Neuronal stem cell (in vitro differentiated cells): ENCODE results near the gene PPP2R3C.

Experiments
- DNase-seq: peaks from one replicate; pipeline ENCODE4 v3.0.0-alpha.2; 2013; ENCODE audit warnings: low spot score
- H2AFZ ChIP-seq: one replicate; pipeline ENCODE4 v1.6.1; 2013; ENCODE audit warnings: mild to moderate bottlenecking, low read length, inconsistent platforms
- H2AK5ac ChIP-seq: 2 replicates; pipeline ENCODE4 v1.6.1; 2013; ENCODE audit warnings: low read depth, mild to moderate bottlenecking, inconsistent platforms, low read length, moderate library complexity, mixed read lengths
- H2BK120ac ChIP-seq: 2 replicates; pipeline ENCODE4 v1.6.1; 2013; ENCODE audit warnings: low read depth, mild to moderate bottlenecking, inconsistent platforms, low read length, moderate library complexity, mixed read lengths
- H2BK12ac ChIP-seq: one replicate; pipeline ENCODE4 v1.6.1; 2013; ENCODE audit warnings: low read length, inconsistent platforms
- H2BK15ac ChIP-seq: 2 replicates; pipeline ENCODE4 v1.6.1; 2013; ENCODE audit warnings: mild to moderate bottlenecking, low read length, inconsistent platforms, mixed read lengths
- H2BK5ac ChIP-seq: one replicate; pipeline ENCODE4 v1.6.1; 2013; ENCODE audit warnings: inconsistent platforms, mild to moderate bottlenecking, low read length, moderate library complexity
- H3K14ac ChIP-seq: one replicate; pipeline ENCODE4 v1.6.1; 2013; ENCODE audit warnings: low read length, inconsistent platforms
- H3K18ac ChIP-seq: 2 replicates; pipeline ENCODE4 v1.6.1; 2013; ENCODE audit warnings: low read length, inconsistent platforms
- H3K23ac ChIP-seq: 2 replicates; pipeline ENCODE4 v1.6.1; 2013; ENCODE audit warnings: low read depth, mild to moderate bottlenecking, mixed read lengths, low read length, inconsistent platforms; ENCODE audit not compliant: poor library complexity
- H3K27ac ChIP-seq: replicated peaks from 3 replicates; pipeline ENCODE4 v1.5.1; 2013; ENCODE audit warnings: low read length, inconsistent platforms
- H3K27me3 ChIP-seq, 3 experiments: 2 replicates each; pipeline ENCODE4 v1.6.1; 2013; ENCODE audit warnings: low read length in 3 of 3, mild to moderate bottlenecking in 2 of 3, inconsistent platforms in 1 of 3, low read depth in 1 of 3, mixed read lengths in 1 of 3, moderate library complexity in 1 of 3; ENCODE audit not compliant: control insufficient read depth in 3 of 3, insufficient read depth in 3 of 3
- H3K36me3 ChIP-seq, 2 donors: replicated peaks in 1 of 2; 2 replicates each; pipeline ENCODE4 v1.6.1; 2013; ENCODE audit warnings: low read length in 2 of 2; ENCODE audit not compliant: control insufficient read depth in 2 of 2, insufficient read depth in 2 of 2
- H3K4ac ChIP-seq: 2 replicates; pipeline ENCODE4 v1.6.1; 2013; ENCODE audit warnings: inconsistent platforms, mild to moderate bottlenecking, low read length, moderate library complexity
- H3K4me1 ChIP-seq, 2 donors: 1 replicate in 1 of 2; 2 replicates in 1 of 2; pipeline ENCODE4 v1.6.1; 2013; ENCODE audit warnings: low read length in 2 of 2, low read depth in 1 of 2; ENCODE audit not compliant: control insufficient read depth in 2 of 2, insufficient read depth in 1 of 2
- H3K4me2 ChIP-seq: one replicate; pipeline ENCODE4 v1.6.1; 2013; ENCODE audit warnings: mild to moderate bottlenecking, low read length, inconsistent platforms; ENCODE audit not compliant: insufficient read depth, poor library complexity, severe bottlenecking
- H3K4me3 ChIP-seq, 2 donors: 2 replicates each; pipeline ENCODE4 v1.5.1; 2013; ENCODE audit warnings: low read length in 2 of 2, mild to moderate bottlenecking in 2 of 2, inconsistent platforms in 1 of 2, moderate library complexity in 1 of 2
- H3K79me1 ChIP-seq: one replicate; pipeline ENCODE4 v1.6.1; 2013; ENCODE audit warnings: low read depth, mild to moderate bottlenecking, inconsistent platforms, low read length, moderate library complexity
- H3K9ac ChIP-seq: one replicate; pipeline ENCODE4 v1.6.1; 2013; ENCODE audit warnings: mild to moderate bottlenecking, low read depth, low read length, inconsistent platforms; ENCODE audit not compliant: poor library complexity
- H3K9me3 ChIP-seq, 2 donors: replicated peaks in 1 of 2; 2 replicates each; pipeline versions ENCODE3 to v1.6.1; 2013; ENCODE audit warnings: low read length in 2 of 2, mild to moderate bottlenecking in 2 of 2, inconsistent platforms in 1 of 2, low read depth in 1 of 2, mixed read lengths in 1 of 2, moderate library complexity in 1 of 2; ENCODE audit not compliant: control insufficient read depth in 2 of 2, insufficient read depth in 1 of 2
- H4K8ac ChIP-seq: one replicate; pipeline ENCODE4 v1.6.1; 2013; ENCODE audit warnings: low read depth, mild to moderate bottlenecking, inconsistent platforms, low read length, moderate library complexity
- H4K91ac ChIP-seq: one replicate; pipeline ENCODE4 v1.6.1; 2013; ENCODE audit warnings: low read length, low read depth, mild to moderate bottlenecking, inconsistent platforms; ENCODE audit not compliant: poor library complexity
- WGBS, 2 donors: extraction: QIAGEN DNeasy Blood & Tissue Kit; methylation state at CpG; one replicate each; pipeline ENCODE4 v1.1.7; 2013; ENCODE audit warnings: missing lambda C conversion rate in 2 of 2, mixed read lengths in 1 of 2; ENCODE audit not compliant: insufficient read length in 2 of 2, insufficient replicate concordance in 1 of 2; ENCODE audit errors: extremely low coverage in 2 of 2; 5-methylcytosine and 5-hydroxymethylcytosine counted together

Gene PPP2R3C

GRCh38 chr14:35088514-35088913 is 33.3 kb downstream of the PPP2R3C start:
- Histone ChIP-seq H2AK5ac (no peak overlapping the region), H2BK120ac (no peak overlapping the region), H3K27me3 (no peaks in the 10 kb centered on the region), H4K8ac (no peak overlapping the region), H3K14ac (no peak overlapping the region), H3K9ac (no peak overlapping the region), H3K4me2 (no peak overlapping the region), H3K27ac (no peak overlapping the region), H3K4me1 (no peaks in the 10 kb centered on the region), H3K36me3 (peaks cover 4 to 87% of the 10 kb centered on the region in 2 donors), H2BK15ac (no peak overlapping the region), H3K18ac (no peak overlapping the region), H3K23ac (no peak overlapping the region), H4K91ac (no peak overlapping the region), H2BK5ac (no peak overlapping the region), H3K4me3 (no peak overlapping the region), H3K4ac (no peak overlapping the region), H2AFZ (no peak overlapping the region), H3K79me1 (no peaks in the 10 kb centered on the region), H2BK12ac (no peak overlapping the region), H3K9me3 (peaks cover 2 to 4% of the 10 kb centered on the region in 2 donors)
- no CpG with 5 or more reads among the region's 2 CpGs for WGBS, 2 donors
- DNase-seq: no peak

GRCh38 chr14:35085441-35085840 is 36.3 kb downstream of the PPP2R3C start:
- no peak overlapping the region for H2AK5ac ChIP-seq
- H2AFZ ChIP-seq: no peak overlapping the region
- H3K79me1 ChIP-seq: no peaks in the 10 kb centered on the region
- H4K8ac ChIP-seq: no peak overlapping the region
- no peak overlapping the region for H3K14ac ChIP-seq
- H2BK12ac ChIP-seq: no peak overlapping the region
- H3K36me3 ChIP-seq: peaks cover 2 to 89% of the 10 kb centered on the region in 2 donors
- no peaks in the 10 kb centered on the region for H3K4me1 ChIP-seq
- no peak overlapping the region for H3K9ac ChIP-seq
- no peak overlapping the region for H3K4ac ChIP-seq
- H2BK5ac ChIP-seq: no peak overlapping the region
- no CpG with 5 or more reads among the region's 2 CpGs for WGBS, 2 donors
- H3K27me3 ChIP-seq: no peaks in the 10 kb centered on the region
- no peak overlapping the region for H4K91ac ChIP-seq
- DNase-seq: no peak
- no peak overlapping the region for H3K4me3 ChIP-seq
- H2BK120ac ChIP-seq: no peak overlapping the region
- H3K18ac ChIP-seq: no peak overlapping the region
- no peak overlapping the region for H3K4me2 ChIP-seq
- H2BK15ac ChIP-seq: no peak overlapping the region
- no peak overlapping the region for H3K23ac ChIP-seq
- no peak overlapping the region for H3K27ac ChIP-seq
- peaks cover 0 to 2% of the 10 kb centered on the region in 2 donors for H3K9me3 ChIP-seq

GRCh38 chr14:35083530-35084150 is 38.1 kb downstream of the PPP2R3C start:
- H2BK12ac ChIP-seq: no peak overlapping the region
- H3K79me1 ChIP-seq: no peaks in the 10 kb centered on the region
- no peaks in the 10 kb centered on the region for H3K9me3 ChIP-seq
- no peak overlapping the region for H2AFZ ChIP-seq
- H4K8ac ChIP-seq: no peak overlapping the region
- H2AK5ac ChIP-seq: no peak overlapping the region
- no peak overlapping the region for H3K4me3 ChIP-seq
- no peak for DNase-seq
- no peak overlapping the region for H3K18ac ChIP-seq
- no peak overlapping the region for H2BK15ac ChIP-seq
- no peak overlapping the region for H3K4me2 ChIP-seq
- H3K23ac ChIP-seq: no peak overlapping the region
- H3K27me3 ChIP-seq: no peaks in the 10 kb centered on the region
- WGBS, 2 donors: no CpG with 5 or more reads among the region's 8 CpGs
- no peak overlapping the region for H4K91ac ChIP-seq
- no peaks in the 10 kb centered on the region for H3K4me1 ChIP-seq
- H3K27ac ChIP-seq: no peak overlapping the region
- H3K14ac ChIP-seq: no peak overlapping the region
- H3K36me3 ChIP-seq: peaks cover 0 to 88% of the 10 kb centered on the region in 2 donors
- H3K9ac ChIP-seq: no peak overlapping the region
- no peak overlapping the region for H3K4ac ChIP-seq
- H2BK120ac ChIP-seq: no peak overlapping the region
- H2BK5ac ChIP-seq: no peak overlapping the region

- H2BK12ac ChIP-seq: no peak overlapping the region
- H3K27me3 ChIP-seq: no peaks in the 10 kb centered on the region
- no peak for DNase-seq
- no peak overlapping the region for H3K4ac ChIP-seq
- no peak overlapping the region for H3K4me2 ChIP-seq
- H4K91ac ChIP-seq: no peak overlapping the region
- H3K18ac ChIP-seq: no peak overlapping the region
- H2BK5ac ChIP-seq: no peak overlapping the region
- H3K4me1 ChIP-seq: no peaks in the 10 kb centered on the region
- H3K14ac ChIP-seq: no peak overlapping the region
- no peak overlapping the region for H3K23ac ChIP-seq
- H3K9me3 ChIP-seq: no peaks in the 10 kb centered on the region
- no peaks in the 10 kb centered on the region for H3K79me1 ChIP-seq
- H3K4me3 ChIP-seq: no peak overlapping the region
- H2AFZ ChIP-seq: no peak overlapping the region
- H2AK5ac ChIP-seq: no peak overlapping the region
- H2BK120ac ChIP-seq: no peak overlapping the region
- peaks cover 2 to 72% of the 10 kb centered on the region in 2 donors for H3K36me3 ChIP-seq
- no peak overlapping the region for H3K9ac ChIP-seq
- no CpG with 5 or more reads among the region's 1 CpG for WGBS, 2 donors
- H4K8ac ChIP-seq: no peak overlapping the region
- no peak overlapping the region for H2BK15ac ChIP-seq
- no peak overlapping the region for H3K27ac ChIP-seq
Observed at GRCh38 chr14:35079742-35080141, 42.0 kb downstream of the PPP2R3C start.
